ENCODE measurements around the gene TRAF7.

- peak; percentile 71 for TF ChIP-seq POLR2A (IDR thresholded peaks at IDR 0.05; ENCODE audit: borderline replicate concordance, extremely low read depth, insufficient read depth, insufficient read length)
- TF ChIP-seq ZNF274 (IDR thresholded peaks at IDR 0.05; ENCODE audit: low read depth, low read length): no peak
- TF ChIP-seq, protein P1, sequence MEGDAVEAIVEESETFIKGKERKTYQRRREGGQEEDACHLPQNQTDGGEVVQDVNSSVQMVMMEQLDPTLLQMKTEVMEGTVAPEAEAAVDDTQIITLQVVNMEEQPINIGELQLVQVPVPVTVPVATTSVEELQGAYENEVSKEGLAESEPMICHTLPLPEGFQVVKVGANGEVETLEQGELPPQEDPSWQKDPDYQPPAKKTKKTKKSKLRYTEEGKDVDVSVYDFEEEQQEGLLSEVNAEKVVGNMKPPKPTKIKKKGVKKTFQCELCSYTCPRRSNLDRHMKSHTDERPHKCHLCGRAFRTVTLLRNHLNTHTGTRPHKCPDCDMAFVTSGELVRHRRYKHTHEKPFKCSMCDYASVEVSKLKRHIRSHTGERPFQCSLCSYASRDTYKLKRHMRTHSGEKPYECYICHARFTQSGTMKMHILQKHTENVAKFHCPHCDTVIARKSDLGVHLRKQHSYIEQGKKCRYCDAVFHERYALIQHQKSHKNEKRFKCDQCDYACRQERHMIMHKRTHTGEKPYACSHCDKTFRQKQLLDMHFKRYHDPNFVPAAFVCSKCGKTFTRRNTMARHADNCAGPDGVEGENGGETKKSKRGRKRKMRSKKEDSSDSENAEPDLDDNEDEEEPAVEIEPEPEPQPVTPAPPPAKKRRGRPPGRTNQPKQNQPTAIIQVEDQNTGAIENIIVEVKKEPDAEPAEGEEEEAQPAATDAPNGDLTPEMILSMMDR (IDR thresholded peaks at IDR 0.05 in 2 of 3, conservative IDR thresholded peaks at IDR 0.05 in 1 of 3; ENCODE audit: borderline replicate concordance in 1 of 3, insufficient read depth in 1 of 3, low read depth in 2 of 3, low read length in 2 of 3): peak in 2 of 3 experiments; percentile 19 to 22; a peak in 3 of 6 replicates
These were observed 2.7 kb upstream of the TRAF7 start for GRCh38 chr16:2152695-2153506.
